Heart left ventricle (tissue), 13 donors: ENCODE measurements around the gene KIF17.

Experiments
- POLR2A ChIP-seq, 2 donors: fragments of 450-650 bp; IDR thresholded peaks; one replicate each; pipeline ENCODE4 v1.6.1; 2017; ENCODE audit warnings: antibody characterized with exemption in 2 of 2, mild to moderate bottlenecking in 2 of 2, moderate library complexity in 2 of 2
- TF ChIP-seq, protein P1 (sequence below), 12 donors: fragments of 200-600 bp; sonication (generic) in 4 of 12; IDR thresholded peaks; one replicate each; pipeline versions ENCODE4 v1.5.0 to v1.8.0; 2018 to 2022; ENCODE audit warnings: antibody characterized with exemption in 12 of 12, mild to moderate bottlenecking in 5 of 12
- donor health status: ischemic (EF 13 %, LVEDD 7.1; RV severe dilation, severe dysfunction).
- donor health status: DM: no; HTN: yes; CAD: no.
- donor health status: DM: no; HTN: no; CAD: no.
- donor health status: ischemic (EF 25% LVEDD 6.9; RV normal size, moderate dysfunction).
- donor health status: ischemic (EF 25% LVEDD 5.7; RV mildly dilated, moderate dysfunction).
- donor health status: ischemic (EF 35%, LVEDD 5.7; RV mildly dilated, moderate dysfunction).
- donor health status: nonischemic (EF 11% LVEDD 7.7; RV severe dilation, severe dysfunction).
- donor health status: DM: yes; HTN: yes; CAD: no.
- donor health status: PGD.
- donor health status: ischemic (EF 29% LVEDD 5.4; RV normal size, mild dysfunction).
- donor health status: nonischemic (EF 23%, LVEDD 6.1; RV moderate dilation, normal function).

DNA sequence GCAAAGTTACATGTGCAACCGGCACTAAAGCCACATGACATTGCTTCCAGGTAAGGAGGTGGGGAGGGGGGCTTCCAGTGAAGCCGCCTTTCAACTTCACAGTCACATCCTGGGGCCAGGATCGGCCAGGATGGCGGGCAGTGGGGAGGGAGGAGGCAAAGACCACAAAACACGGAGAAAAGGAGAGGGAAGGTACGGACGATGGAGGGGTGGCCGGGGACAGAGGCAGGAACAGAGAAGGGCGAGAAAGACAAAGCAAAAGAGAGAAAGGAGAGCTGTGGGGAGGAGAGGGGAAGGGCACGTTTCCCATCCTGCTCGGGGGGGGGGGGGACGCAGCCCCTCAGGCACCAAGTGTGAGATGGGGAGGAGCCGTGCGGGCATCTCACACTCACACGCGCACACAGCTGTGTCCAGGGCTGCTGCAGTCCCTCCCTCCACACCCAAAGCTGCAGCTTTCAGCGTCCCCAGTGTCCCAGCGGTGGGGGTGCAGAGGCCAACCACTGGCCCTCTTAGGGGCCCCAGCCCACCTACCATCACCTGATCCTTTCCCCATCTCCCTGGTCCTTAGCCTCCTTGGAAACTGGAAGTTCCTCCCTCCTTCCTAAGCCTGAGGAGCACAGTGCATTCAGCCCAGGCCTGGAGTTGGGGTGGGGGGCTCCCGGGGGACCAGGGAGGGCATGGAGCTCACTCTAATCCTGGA lies 12.3 kb upstream of the KIF17 start:
- TF ChIP-seq, protein P1, sequence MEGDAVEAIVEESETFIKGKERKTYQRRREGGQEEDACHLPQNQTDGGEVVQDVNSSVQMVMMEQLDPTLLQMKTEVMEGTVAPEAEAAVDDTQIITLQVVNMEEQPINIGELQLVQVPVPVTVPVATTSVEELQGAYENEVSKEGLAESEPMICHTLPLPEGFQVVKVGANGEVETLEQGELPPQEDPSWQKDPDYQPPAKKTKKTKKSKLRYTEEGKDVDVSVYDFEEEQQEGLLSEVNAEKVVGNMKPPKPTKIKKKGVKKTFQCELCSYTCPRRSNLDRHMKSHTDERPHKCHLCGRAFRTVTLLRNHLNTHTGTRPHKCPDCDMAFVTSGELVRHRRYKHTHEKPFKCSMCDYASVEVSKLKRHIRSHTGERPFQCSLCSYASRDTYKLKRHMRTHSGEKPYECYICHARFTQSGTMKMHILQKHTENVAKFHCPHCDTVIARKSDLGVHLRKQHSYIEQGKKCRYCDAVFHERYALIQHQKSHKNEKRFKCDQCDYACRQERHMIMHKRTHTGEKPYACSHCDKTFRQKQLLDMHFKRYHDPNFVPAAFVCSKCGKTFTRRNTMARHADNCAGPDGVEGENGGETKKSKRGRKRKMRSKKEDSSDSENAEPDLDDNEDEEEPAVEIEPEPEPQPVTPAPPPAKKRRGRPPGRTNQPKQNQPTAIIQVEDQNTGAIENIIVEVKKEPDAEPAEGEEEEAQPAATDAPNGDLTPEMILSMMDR (IDR thresholded peaks at IDR 0.05), result no peak
- TF ChIP-seq POLR2A (IDR thresholded peaks at IDR 0.05), result no peak
